HFF-Myc (cell line): ENCODE results near the gene PHOX2B.

Experiments
- DNase-seq: peaks from one replicate; pipeline ENCODE4 v3.0.0-alpha.2; 2011; ENCODE audit warnings: low read depth; ENCODE audit errors: extremely low read depth
- H3K4me3 ChIP-seq: replicated peaks from 2 replicates; pipeline ENCODE4 v1.5.1; 2011; ENCODE audit warnings: low read depth, mild to moderate bottlenecking, control low read depth, low read length
- CTCF ChIP-seq: IDR thresholded peaks from 2 replicates; pipeline ENCODE4 v1.5.1; 2012; ENCODE audit warnings: mild to moderate bottlenecking, low read depth, low read length, control low read depth; ENCODE audit errors: missing control alignments

The PHOX2B gene

DNA sequence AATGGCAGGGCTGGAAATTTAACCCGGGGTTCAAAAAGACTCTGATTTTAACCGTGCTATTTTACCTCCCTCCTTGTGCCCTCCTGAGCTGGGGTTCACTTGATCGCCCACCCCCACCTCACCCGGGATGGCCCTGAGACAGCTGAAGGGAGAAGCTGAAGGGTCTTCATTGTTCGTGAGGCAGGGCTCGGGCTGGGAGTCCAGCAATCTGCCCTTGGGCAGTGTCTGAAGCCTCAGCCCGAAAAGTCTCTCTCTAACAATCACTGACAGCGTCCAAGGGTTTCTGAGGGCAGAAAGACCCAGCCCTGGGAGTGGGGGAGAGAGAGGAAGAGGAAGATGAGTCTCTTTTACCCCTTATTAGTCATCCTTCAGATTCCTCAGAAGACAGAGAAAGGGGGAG, 39.4 kb upstream of the PHOX2B start:
- no peak for TF ChIP-seq CTCF
- DNase-seq = no peak
- no peak overlapping the region for H3K4me3 ChIP-seq

DNA sequence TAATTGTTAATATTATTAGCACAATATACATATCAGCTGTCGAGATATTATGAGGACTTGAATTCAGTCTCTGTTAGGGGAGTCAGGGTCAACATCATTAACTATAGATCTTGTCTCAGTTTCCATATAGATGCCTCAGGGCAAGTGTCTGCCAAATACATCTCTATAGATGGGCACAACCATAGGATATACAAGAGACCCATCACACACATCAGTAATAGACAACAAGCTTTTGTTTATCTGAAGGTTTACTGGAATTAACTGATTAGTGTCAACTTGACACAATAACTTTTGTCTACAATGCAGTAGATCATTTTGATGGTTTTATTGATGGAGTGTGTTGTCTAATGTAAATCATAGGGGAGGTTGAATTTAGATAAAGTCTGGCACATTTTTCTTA, 37.1 kb upstream of the PHOX2B start:
- no peak overlapping the region for H3K4me3 ChIP-seq
- DNase-seq = no peak
- TF ChIP-seq CTCF = no peak

GRCh38 chr4:41784191-41784979, 35.9 kb upstream of the PHOX2B start:
- no peak overlapping the region for H3K4me3 ChIP-seq
- no peak for DNase-seq
- TF ChIP-seq CTCF = no peak

- no peak for TF ChIP-seq CTCF
- H3K4me3 ChIP-seq = no peak overlapping the region
- DNase-seq = no peak
These were observed 27.9 kb upstream of the PHOX2B start for GRCh38 chr4:41776466-41776865.

DNA sequence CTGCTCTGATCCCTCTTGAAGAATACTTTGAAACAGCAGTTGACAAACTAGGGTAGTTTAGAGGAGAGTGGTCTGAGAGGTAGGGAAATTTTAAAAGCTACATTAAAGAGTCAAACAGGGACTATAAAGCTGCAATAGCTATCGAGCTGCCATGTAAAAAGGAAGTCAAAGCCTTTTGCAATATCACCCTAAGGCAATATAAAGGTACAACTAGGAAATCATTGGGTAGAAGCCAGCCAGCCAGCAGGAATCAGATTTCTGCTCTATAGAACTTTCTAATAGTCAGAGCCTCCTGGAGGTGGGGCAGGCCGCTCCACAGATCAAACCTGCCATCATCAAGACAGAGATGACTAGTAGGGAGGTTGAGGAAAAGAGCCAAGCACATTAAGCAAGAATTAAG, 15.2 kb upstream of the PHOX2B start:
- H3K4me3 ChIP-seq = no peak overlapping the region
- DNase-seq = no peak
- TF ChIP-seq CTCF = no peak

DNA sequence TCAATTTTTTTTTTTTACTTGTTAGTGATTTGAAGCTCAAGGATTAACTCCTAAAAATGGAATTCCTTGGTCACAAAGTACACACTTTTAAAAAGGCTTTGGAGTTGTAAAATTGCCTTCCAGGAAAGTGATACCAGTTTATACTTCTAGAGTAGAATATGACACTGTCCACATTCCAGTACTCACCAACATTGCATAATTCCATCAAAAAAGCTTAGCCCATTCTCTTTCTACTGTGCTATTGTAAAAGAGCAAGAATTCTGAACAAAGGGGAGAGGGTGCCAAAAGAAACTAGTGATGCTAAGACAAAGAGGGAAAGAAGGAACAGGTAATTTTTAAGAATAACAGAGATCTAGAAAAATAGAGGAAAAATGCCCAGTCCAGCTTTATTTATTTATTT, 10.4 kb upstream of the PHOX2B start:
- H3K4me3 ChIP-seq = no peak overlapping the region
- no peak for TF ChIP-seq CTCF
- DNase-seq = no peak
